ENCODE data around the gene ZNF587. TPM values are rescaled to one million over a fixed set of nuclear protein-coding genes. Genes with fewer than 3 reads are reported as not detected.
"Not testable (repeated sequence)": the region's sequence is repeated elsewhere in the genome, so short reads cannot be mapped to it uniquely, and the experiment has no call there.

Gene ZNF587
- total RNA-seq, 1 donor from 2014 or later, result 33.5 TPM

GRCh38 chr19:57807541-57807940 lies 42.1 kb upstream of the ZNF587 start:
- no peak overlapping the region for H3K27ac Mint-ChIP-seq (ENCODE audit: unreplicated experiment)
- TF ChIP-seq CTCF (IDR thresholded peaks at IDR 0.05), result no peak
- no peak overlapping the region for H3K4me3 Mint-ChIP-seq (ENCODE audit: unreplicated experiment)
- peaks cover 28% of the 10 kb centered on the region for H3K4me1 Mint-ChIP-seq (ENCODE audit: unreplicated experiment)
- H3K36me3 Mint-ChIP-seq (ENCODE audit: unreplicated experiment), result peaks cover 23% of the 10 kb centered on the region
- no peaks in the 10 kb centered on the region for H3K27me3 Mint-ChIP-seq (ENCODE audit: unreplicated experiment)
- no peaks in the 10 kb centered on the region for H3K9me3 Mint-ChIP-seq (ENCODE audit: unreplicated experiment)
- no peak for DNase-seq (ENCODE audit: extremely low spot score, unreplicated experiment)

DNA sequence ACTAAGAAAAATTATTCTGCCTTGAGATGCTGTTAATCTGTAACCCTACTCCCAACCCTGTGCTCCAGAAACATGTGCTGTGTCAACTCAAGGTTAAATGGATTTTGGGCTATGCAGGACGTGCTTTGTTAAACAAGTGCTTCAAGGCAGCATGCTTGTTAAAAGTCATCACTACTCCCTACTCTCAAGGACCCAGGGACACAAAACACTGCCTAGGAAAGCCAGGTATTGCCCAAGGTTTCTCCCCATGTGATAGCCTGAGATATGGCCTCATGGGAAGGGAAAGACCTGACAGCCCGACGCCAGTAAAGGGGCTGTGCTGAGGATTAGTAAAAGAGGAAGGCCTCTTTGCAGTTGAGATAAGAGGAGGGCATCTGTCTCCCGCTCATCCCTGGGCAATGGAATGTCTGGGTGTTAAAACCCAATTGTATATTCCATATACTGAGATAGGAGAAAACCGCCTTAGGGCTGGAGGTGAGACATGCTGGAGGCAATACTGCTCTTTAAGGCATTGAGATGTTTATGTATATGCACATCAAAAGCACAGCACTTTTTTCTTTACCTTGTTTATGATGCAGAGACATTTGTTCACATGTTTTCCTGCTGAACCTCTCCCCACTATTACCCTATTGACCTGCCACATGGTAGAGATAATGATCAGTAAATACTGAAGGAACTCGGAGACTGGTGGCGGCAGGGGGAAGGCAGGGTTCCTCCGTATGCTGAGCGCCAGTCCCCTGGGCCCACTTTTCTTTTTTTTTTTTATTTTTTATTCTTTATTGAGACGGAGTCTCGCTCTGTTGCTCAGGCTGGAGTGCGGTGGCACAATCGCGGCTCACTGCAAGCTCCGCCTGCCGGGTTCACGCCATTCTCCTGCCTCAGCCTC lies 39.0 kb upstream of the ZNF587 start:
- not testable (repeated sequence) for H3K27me3 Mint-ChIP-seq (ENCODE audit: unreplicated experiment); DNase-seq (ENCODE audit: extremely low spot score, unreplicated experiment); H3K27ac Mint-ChIP-seq (ENCODE audit: unreplicated experiment); H3K9me3 Mint-ChIP-seq (ENCODE audit: unreplicated experiment); H3K4me3 Mint-ChIP-seq (ENCODE audit: unreplicated experiment)
- H3K36me3 Mint-ChIP-seq (ENCODE audit: unreplicated experiment), result peaks cover 23% of the 10 kb centered on the region
- H3K4me1 Mint-ChIP-seq (ENCODE audit: unreplicated experiment), result peaks cover 19% of the 10 kb centered on the region

- Mint-ChIP-seq H3K4me3 (ENCODE audit: unreplicated experiment) (no peak overlapping the region), H3K9me3 (ENCODE audit: unreplicated experiment) (no peaks in the 10 kb centered on the region), H3K27ac (ENCODE audit: unreplicated experiment) (no peak overlapping the region), H3K4me1 (ENCODE audit: unreplicated experiment) (peaks cover 17% of the 10 kb centered on the region), H3K36me3 (ENCODE audit: unreplicated experiment) (peaks cover 19% of the 10 kb centered on the region), H3K27me3 (ENCODE audit: unreplicated experiment) (no peaks in the 10 kb centered on the region)
- no peak for DNase-seq (ENCODE audit: extremely low spot score, unreplicated experiment)
- no peak for TF ChIP-seq CTCF (IDR thresholded peaks at IDR 0.05)
Observed at GRCh38 chr19:57812226-57812625, 37.4 kb upstream of the ZNF587 start.

DNA sequence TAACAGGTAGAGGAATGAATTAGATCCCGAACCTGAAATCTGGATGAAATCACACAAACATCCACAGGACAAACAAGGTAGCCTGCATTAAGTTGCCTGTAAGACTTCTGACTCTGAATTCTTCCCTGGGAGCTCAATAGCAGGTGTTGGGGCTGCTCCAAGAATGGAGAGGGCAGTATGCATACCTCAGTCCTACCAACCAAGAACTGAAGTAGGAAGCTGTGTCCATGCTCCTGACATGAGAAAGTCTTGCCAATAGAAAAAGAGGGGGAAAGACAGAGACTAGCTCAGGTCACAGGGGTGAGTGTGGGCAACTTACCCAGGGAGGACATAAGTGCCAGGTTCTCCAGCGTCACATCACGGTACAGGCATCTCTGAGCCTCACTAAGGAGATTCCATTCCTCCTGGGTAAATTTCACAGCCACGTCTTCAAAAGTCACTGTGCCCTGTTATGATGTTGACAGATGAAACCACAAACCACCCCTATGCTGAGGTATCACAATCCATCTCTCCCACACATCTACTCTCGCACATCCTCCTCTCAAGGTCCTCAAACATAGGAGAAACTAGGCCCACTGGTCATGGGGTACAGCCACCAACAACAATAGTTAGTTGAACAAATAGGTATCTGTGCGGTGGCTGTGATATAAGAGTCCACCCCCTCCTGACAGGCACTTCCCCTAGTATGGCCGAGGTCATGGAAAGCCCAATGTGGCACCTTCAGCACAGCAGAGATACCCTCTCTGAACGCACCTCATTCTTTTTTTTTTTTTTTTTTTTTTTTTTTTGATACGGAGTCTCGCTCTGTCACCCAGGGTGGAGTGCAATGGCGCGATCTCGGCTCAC lies 36.5 kb upstream of the ZNF587 start:
- DNase-seq (ENCODE audit: extremely low spot score, unreplicated experiment); H3K9me3 Mint-ChIP-seq (ENCODE audit: unreplicated experiment); H3K27me3 Mint-ChIP-seq (ENCODE audit: unreplicated experiment); H3K27ac Mint-ChIP-seq (ENCODE audit: unreplicated experiment): not testable (repeated sequence)
- Mint-ChIP-seq H3K4me1 (ENCODE audit: unreplicated experiment) (peaks cover 17% of the 10 kb centered on the region), H3K36me3 (ENCODE audit: unreplicated experiment) (peaks cover 13% of the 10 kb centered on the region), H3K4me3 (ENCODE audit: unreplicated experiment) (peak overlapping the region; percentile 52)

GRCh38 chr19:57813919-57814504 lies 35.6 kb upstream of the ZNF587 start:
- Mint-ChIP-seq H3K36me3 (ENCODE audit: unreplicated experiment) (peaks cover 11% of the 10 kb centered on the region), H3K27ac (ENCODE audit: unreplicated experiment) (peak overlapping the region; percentile 87), H3K9me3 (ENCODE audit: unreplicated experiment) (no peaks in the 10 kb centered on the region), H3K4me3 (ENCODE audit: unreplicated experiment) (peak overlapping the region; percentile 91), H3K27me3 (ENCODE audit: unreplicated experiment) (no peaks in the 10 kb centered on the region), H3K4me1 (ENCODE audit: unreplicated experiment) (peaks cover 17% of the 10 kb centered on the region)
- no peak for DNase-seq (ENCODE audit: extremely low spot score, unreplicated experiment)
- TF ChIP-seq CTCF (IDR thresholded peaks at IDR 0.05), result no peak

Data from osteocyte (in vitro differentiated cells).